Thoracic aorta (tissue), 2 donors: ENCODE data around the gene ZDHHC14. TPM values are rescaled to one million over a fixed set of nuclear protein-coding genes. Genes with fewer than 3 reads are reported as not detected.
"Not testable (repeated sequence)": the region's sequence is repeated elsewhere in the genome, so short reads cannot be mapped to it uniquely, and the experiment has no call there.

Source experiments
- ATAC-seq: fragments of 150-250 bp; one replicate; pipeline ENCODE4 v1.8.0; 2017; ENCODE audit warnings: low read depth; ENCODE audit not compliant: insufficient number of reproducible peaks, low FRiP score
- DNase-seq: peaks from one replicate; pipeline ENCODE4 v3.0.0-alpha.2; 2020; ENCODE audit warnings: low spot score
- H3K27ac ChIP-seq, 2 donors: fragments of 200-600 bp; sonication (generic); 1 replicate in 1 of 2; 2 replicates in 1 of 2; pipeline ENCODE4 v1.5.1; 2016; ENCODE audit warnings: mild to moderate bottlenecking in 2 of 2, moderate library complexity in 2 of 2
- H3K27me3 ChIP-seq: fragments of 200-600 bp; sonication (generic); replicated peaks from 2 replicates; pipeline ENCODE4 v1.6.0; 2016; ENCODE audit warnings: mild to moderate bottlenecking; ENCODE audit not compliant: insufficient read depth
- H3K36me3 ChIP-seq: fragments of 200-600 bp; sonication (generic); one replicate; pipeline ENCODE4 v1.5.1; 2016
- H3K4me1 ChIP-seq, 2 donors: fragments of 200-600 bp; sonication (generic); 1 replicate in 1 of 2; 2 replicates in 1 of 2; pipeline versions ENCODE4 v1.5.1 to v1.6.0; 2016; ENCODE audit warnings: low read depth in 2 of 2, mild to moderate bottlenecking in 1 of 2; ENCODE audit not compliant: control insufficient read depth in 1 of 2
- H3K4me3 ChIP-seq: fragments of 200-600 bp; sonication (generic); 2 replicates; pipeline ENCODE4 v1.5.1; 2016; ENCODE audit warnings: mild to moderate bottlenecking
- H3K9me3 ChIP-seq: fragments of 200-600 bp; sonication (generic); 2 replicates; pipeline ENCODE4 v1.5.1; 2016
- total RNA-seq, 2 donors: library from RNA; depleted of rRNA; stranded (reverse); fragments of >200 nt; gene quantifications; one replicate each; pipeline versions ENCODE4 v1.1.0 to v1.2.3, GENCODE V29; 2016
- TF ChIP-seq, protein P1 (sequence below): fragments of 200-600 bp; sonication (generic); IDR thresholded peaks from one replicate; pipeline ENCODE4 v1.5.1; 2019; ENCODE audit warnings: antibody characterized with exemption

ZDHHC14 gene
- total RNA-seq, 2 donors from 2014 or later, result 20.0 to 31.1 TPM

DNA sequence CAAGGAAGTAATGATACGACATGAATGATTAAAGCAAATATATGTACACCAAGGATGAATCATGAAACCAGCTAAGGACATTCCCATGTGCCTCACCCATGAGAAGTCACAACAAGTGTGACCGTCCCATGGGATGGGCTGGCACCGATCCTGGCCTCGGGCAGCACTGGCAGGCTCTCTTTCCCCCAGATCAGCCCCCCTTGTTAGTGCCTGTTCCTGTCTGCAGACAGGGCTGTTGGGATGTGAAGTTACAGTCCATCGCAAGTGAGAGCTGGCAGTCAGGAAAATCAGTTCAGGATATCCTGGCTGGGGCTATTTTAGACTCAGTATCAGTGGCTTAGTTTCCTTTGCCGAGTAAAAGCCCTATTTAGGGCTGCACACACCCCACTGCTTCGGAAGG lies 312.9 kb downstream of the ZDHHC14 start:
- peak; percentile 24 for ATAC-seq
- Histone ChIP-seq H3K9me3 (peaks cover 3% of the 10 kb centered on the region), H3K27me3 (no peaks in the 10 kb centered on the region), H3K4me1 (peaks cover 0 to 4% of the 10 kb centered on the region in 2 donors), H3K36me3 (no peaks in the 10 kb centered on the region), H3K27ac (no peak overlapping the region), H3K4me3 (no peak overlapping the region)
- TF ChIP-seq, protein P1, sequence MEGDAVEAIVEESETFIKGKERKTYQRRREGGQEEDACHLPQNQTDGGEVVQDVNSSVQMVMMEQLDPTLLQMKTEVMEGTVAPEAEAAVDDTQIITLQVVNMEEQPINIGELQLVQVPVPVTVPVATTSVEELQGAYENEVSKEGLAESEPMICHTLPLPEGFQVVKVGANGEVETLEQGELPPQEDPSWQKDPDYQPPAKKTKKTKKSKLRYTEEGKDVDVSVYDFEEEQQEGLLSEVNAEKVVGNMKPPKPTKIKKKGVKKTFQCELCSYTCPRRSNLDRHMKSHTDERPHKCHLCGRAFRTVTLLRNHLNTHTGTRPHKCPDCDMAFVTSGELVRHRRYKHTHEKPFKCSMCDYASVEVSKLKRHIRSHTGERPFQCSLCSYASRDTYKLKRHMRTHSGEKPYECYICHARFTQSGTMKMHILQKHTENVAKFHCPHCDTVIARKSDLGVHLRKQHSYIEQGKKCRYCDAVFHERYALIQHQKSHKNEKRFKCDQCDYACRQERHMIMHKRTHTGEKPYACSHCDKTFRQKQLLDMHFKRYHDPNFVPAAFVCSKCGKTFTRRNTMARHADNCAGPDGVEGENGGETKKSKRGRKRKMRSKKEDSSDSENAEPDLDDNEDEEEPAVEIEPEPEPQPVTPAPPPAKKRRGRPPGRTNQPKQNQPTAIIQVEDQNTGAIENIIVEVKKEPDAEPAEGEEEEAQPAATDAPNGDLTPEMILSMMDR, result no peak
- no peak for DNase-seq

- Histone ChIP-seq H3K4me3 (no peak overlapping the region), H3K27me3 (no peaks in the 10 kb centered on the region), H3K9me3 (peaks cover 3% of the 10 kb centered on the region), H3K4me1 (peaks cover 0 to 4% of the 10 kb centered on the region in 2 donors), H3K36me3 (no peaks in the 10 kb centered on the region), H3K27ac (no peak overlapping the region)
- TF ChIP-seq, protein P1, result no peak
- DNase-seq (no peak), ATAC-seq (no peak)
Observed at GRCh38 chr6:157695301-157696040, 314.5 kb downstream of the ZDHHC14 start.

GRCh38 chr6:157699777-157700636 lies 319.0 kb downstream of the ZDHHC14 start:
- ATAC-seq (no peak), DNase-seq (no peak)
- H3K36me3 ChIP-seq, result no peaks in the 10 kb centered on the region
- no peak overlapping the region for H3K4me3 ChIP-seq
- H3K27ac ChIP-seq, result no peak overlapping the region
- no peaks in the 10 kb centered on the region for H3K27me3 ChIP-seq
- TF ChIP-seq, protein P1, result no peak
- peaks cover 3% of the 10 kb centered on the region for H3K9me3 ChIP-seq
- H3K4me1 ChIP-seq, result no peaks in the 10 kb centered on the region

GRCh38 chr6:157706351-157706750 lies 325.4 kb downstream of the ZDHHC14 start:
- H3K4me3 ChIP-seq, DNase-seq, H3K4me1 ChIP-seq, H3K9me3 ChIP-seq, H3K36me3 ChIP-seq, H3K27ac ChIP-seq, ATAC-seq, H3K27me3 ChIP-seq: not testable (repeated sequence)

DNA sequence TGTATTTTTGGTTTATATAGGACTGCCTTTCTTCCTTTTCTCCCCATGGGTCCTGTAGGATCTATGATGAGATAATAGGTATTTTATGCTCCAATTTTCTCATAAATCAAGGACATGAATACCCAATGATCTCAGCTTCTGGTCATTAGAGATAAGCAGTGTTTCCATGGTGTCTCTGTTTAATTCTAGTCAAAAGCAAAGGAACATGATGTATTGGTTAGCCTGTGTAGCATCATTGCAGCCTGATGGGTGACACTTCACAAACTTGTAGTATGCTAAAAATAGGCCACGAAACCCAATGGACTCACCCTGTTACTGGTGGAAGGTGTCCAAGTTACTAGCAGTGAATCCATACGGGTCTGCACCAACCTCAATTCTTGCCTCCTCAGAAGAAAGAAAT lies 325.9 kb downstream of the ZDHHC14 start:
- no peaks in the 10 kb centered on the region for H3K4me1 ChIP-seq
- H3K4me3 ChIP-seq, result no peak overlapping the region
- H3K9me3 ChIP-seq, result no peaks in the 10 kb centered on the region
- ATAC-seq (no peak), DNase-seq (no peak)
- H3K27ac ChIP-seq, result no peak overlapping the region
- H3K27me3 ChIP-seq, result no peaks in the 10 kb centered on the region
- no peaks in the 10 kb centered on the region for H3K36me3 ChIP-seq
- TF ChIP-seq, protein P1, result no peak
